Vagina (tissue), 2 donors: ENCODE measurements around the gene CASKIN1. TPM values are rescaled to one million over a fixed set of nuclear protein-coding genes. Genes with fewer than 3 reads are reported as not detected.

ENCODE experiments used
- DNase-seq, 2 donors: peaks; one replicate each; pipeline ENCODE4 v3.0.0-alpha.2; 2017; ENCODE audit errors: extremely low spot score in 2 of 2
- H3K27ac ChIP-seq: fragments of 200-600 bp; sonication (generic); one replicate; pipeline ENCODE4 v1.5.1; 2019
- H3K27me3 ChIP-seq: fragments of 200-600 bp; sonication (generic); one replicate; pipeline ENCODE4 v1.5.1; 2019
- H3K36me3 ChIP-seq, 2 donors: fragments of 200-600 bp; sonication (generic); one replicate each; pipeline ENCODE4 v1.5.1; 2017 to 2019
- H3K4me1 ChIP-seq: fragments of 200-600 bp; sonication (generic); one replicate; pipeline ENCODE4 v1.5.1; 2019
- H3K4me3 ChIP-seq, 2 donors: fragments of 200-600 bp; sonication (generic); 1 replicate in 1 of 2; 2 replicates in 1 of 2; pipeline ENCODE4 v1.5.1; 2016 to 2019
- H3K9me3 ChIP-seq: fragments of 200-600 bp; sonication (generic); one replicate; pipeline ENCODE4 v1.5.1; 2019
- CTCF ChIP-seq, 3 experiments: fragments of 450-650 bp in 2 of 3; fragments of 200-600 bp in 1 of 3; sonication (generic) in 1 of 3; IDR thresholded peaks; one replicate each; pipeline ENCODE4 v1.5.1; 2017 to 2019; ENCODE audit warnings: antibody characterized with exemption in 3 of 3, mild to moderate bottlenecking in 2 of 3, moderate library complexity in 2 of 3
- POLR2A ChIP-seq, 2 donors: fragments of 450-650 bp; IDR thresholded peaks; one replicate each; pipeline ENCODE4 v1.6.1; 2017; ENCODE audit warnings: antibody characterized with exemption in 2 of 2, mild to moderate bottlenecking in 2 of 2, moderate library complexity in 2 of 2
- POLR2AphosphoS5 ChIP-seq, 2 donors: sonication (generic); formaldehyde crosslinking; IDR thresholded peaks; one replicate each; pipeline ENCODE4 v1.9.0; 2017; ENCODE audit warnings: antibody characterized with exemption in 2 of 2, mild to moderate bottlenecking in 2 of 2, low read depth in 1 of 2; ENCODE audit not compliant: insufficient read depth in 1 of 2
- intact Hi-C: fragments of 100-400 bp; cut with DNase I; formaldehyde crosslinking; loops from one replicate; pipeline ENCODE4 v1.15.1; 2023
- total RNA-seq: library from RNA; depleted of rRNA; stranded (reverse); fragments of >200 nt; gene quantifications from one replicate; pipeline ENCODE4 v1.2.3, GENCODE V29; 2016

Gene CASKIN1
- total RNA-seq, 1 donor from 2014 or later: 0.25 TPM

- Histone ChIP-seq H3K27ac (no peak overlapping the region), H3K9me3 (no peaks in the 10 kb centered on the region), H3K4me3 (no peak overlapping the region), H3K4me1 (peaks cover 28% of the 10 kb centered on the region), H3K27me3 (no peaks in the 10 kb centered on the region), H3K36me3 (peaks cover 0 to 67% of the 10 kb centered on the region in 2 donors)
- peak in 1 of 2 donors; percentile 47 for TF ChIP-seq POLR2AphosphoS5 (IDR thresholded peaks at IDR 0.05; ENCODE audit: insufficient read depth in 1 of 2, low read depth in 1 of 2)
- no peak for TF ChIP-seq CTCF (IDR thresholded peaks at IDR 0.05)
- intact Hi-C loops: no loop called here
- DNase-seq: no peak
Measured at GRCh38 chr16:2231016-2231931, 34.9 kb upstream of the CASKIN1 start.

- H3K27ac ChIP-seq: no peak overlapping the region
- H3K27me3 ChIP-seq: no peaks in the 10 kb centered on the region
- DNase-seq: no peak
- intact Hi-C loops: no loop called here
- H3K9me3 ChIP-seq: no peaks in the 10 kb centered on the region
- H3K36me3 ChIP-seq: peaks cover 0 to 64% of the 10 kb centered on the region in 2 donors
- TF ChIP-seq POLR2AphosphoS5 (IDR thresholded peaks at IDR 0.05; ENCODE audit: insufficient read depth in 1 of 2, low read depth in 1 of 2): no peak
- no peak for TF ChIP-seq POLR2A (IDR thresholded peaks at IDR 0.05)
- H3K4me3 ChIP-seq: no peak overlapping the region
- peaks cover 30% of the 10 kb centered on the region for H3K4me1 ChIP-seq
Measured at GRCh38 chr16:2230376-2230775, 34.0 kb upstream of the CASKIN1 start.

- Histone ChIP-seq H3K4me3 (no peak overlapping the region), H3K36me3 (peaks cover 0 to 58% of the 10 kb centered on the region in 2 donors), H3K4me1 (peaks cover 36% of the 10 kb centered on the region), H3K27ac (no peak overlapping the region), H3K9me3 (no peaks in the 10 kb centered on the region), H3K27me3 (no peaks in the 10 kb centered on the region)
- TF ChIP-seq POLR2AphosphoS5 (IDR thresholded peaks at IDR 0.05; ENCODE audit: insufficient read depth in 1 of 2, low read depth in 1 of 2): no peak
- DNase-seq: no peak
- intact Hi-C loops: no loop called here
Measured at GRCh38 chr16:2229632-2230250, 33.3 kb upstream of the CASKIN1 start.

- intact Hi-C loops: no loop called here
- TF ChIP-seq POLR2AphosphoS5 (IDR thresholded peaks at IDR 0.05; ENCODE audit: insufficient read depth in 1 of 2, low read depth in 1 of 2) (no peak), CTCF (IDR thresholded peaks at IDR 0.05) (no peak), POLR2A (IDR thresholded peaks at IDR 0.05) (no peak)
- H3K4me1 ChIP-seq: peaks cover 42% of the 10 kb centered on the region
- peaks cover 0 to 51% of the 10 kb centered on the region in 2 donors for H3K36me3 ChIP-seq
- no peak overlapping the region for H3K27ac ChIP-seq
- H3K9me3 ChIP-seq: no peaks in the 10 kb centered on the region
- DNase-seq: no peak
- no peaks in the 10 kb centered on the region for H3K27me3 ChIP-seq
- H3K4me3 ChIP-seq: no peak overlapping the region
Measured at GRCh38 chr16:2229091-2229490, 32.7 kb upstream of the CASKIN1 start.

GRCh38 chr16:2228161-2228824 is 31.9 kb upstream of the CASKIN1 start:
- Histone ChIP-seq H3K9me3 (no peaks in the 10 kb centered on the region), H3K27ac (no peak overlapping the region), H3K36me3 (peaks cover 0 to 43% of the 10 kb centered on the region in 2 donors), H3K27me3 (no peaks in the 10 kb centered on the region), H3K4me1 (peaks cover 43% of the 10 kb centered on the region), H3K4me3 (no peak overlapping the region)
- no peak for TF ChIP-seq POLR2A (IDR thresholded peaks at IDR 0.05)
- TF ChIP-seq POLR2AphosphoS5 (IDR thresholded peaks at IDR 0.05; ENCODE audit: insufficient read depth in 1 of 2, low read depth in 1 of 2): no peak
- TF ChIP-seq CTCF (IDR thresholded peaks at IDR 0.05): no peak
- no peak for DNase-seq
- intact Hi-C loops: no loop called here
